ENCODE results near the gene SMARCE1.

GRCh38 chr17:40618754-40619625 is 28.6 kb downstream of the SMARCE1 start:
- TF ChIP-seq, protein P1, sequence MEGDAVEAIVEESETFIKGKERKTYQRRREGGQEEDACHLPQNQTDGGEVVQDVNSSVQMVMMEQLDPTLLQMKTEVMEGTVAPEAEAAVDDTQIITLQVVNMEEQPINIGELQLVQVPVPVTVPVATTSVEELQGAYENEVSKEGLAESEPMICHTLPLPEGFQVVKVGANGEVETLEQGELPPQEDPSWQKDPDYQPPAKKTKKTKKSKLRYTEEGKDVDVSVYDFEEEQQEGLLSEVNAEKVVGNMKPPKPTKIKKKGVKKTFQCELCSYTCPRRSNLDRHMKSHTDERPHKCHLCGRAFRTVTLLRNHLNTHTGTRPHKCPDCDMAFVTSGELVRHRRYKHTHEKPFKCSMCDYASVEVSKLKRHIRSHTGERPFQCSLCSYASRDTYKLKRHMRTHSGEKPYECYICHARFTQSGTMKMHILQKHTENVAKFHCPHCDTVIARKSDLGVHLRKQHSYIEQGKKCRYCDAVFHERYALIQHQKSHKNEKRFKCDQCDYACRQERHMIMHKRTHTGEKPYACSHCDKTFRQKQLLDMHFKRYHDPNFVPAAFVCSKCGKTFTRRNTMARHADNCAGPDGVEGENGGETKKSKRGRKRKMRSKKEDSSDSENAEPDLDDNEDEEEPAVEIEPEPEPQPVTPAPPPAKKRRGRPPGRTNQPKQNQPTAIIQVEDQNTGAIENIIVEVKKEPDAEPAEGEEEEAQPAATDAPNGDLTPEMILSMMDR (IDR thresholded peaks at IDR 0.05; ENCODE audit: borderline replicate concordance, extremely low read depth, low read length, poor library complexity, severe bottlenecking) = no peak
- no peak for TF ChIP-seq EZH2 (IDR thresholded peaks at IDR 0.05; ENCODE audit: borderline replicate concordance, low read depth, low read length, severe bottlenecking)
